Esophagus muscularis mucosa (tissue), 4 donors: ENCODE data around the gene SLC39A11. TPM values are rescaled to one million over a fixed set of nuclear protein-coding genes. Genes with fewer than 3 reads are reported as not detected.

Source experiments
- DNase-seq: peaks from one replicate; pipeline ENCODE4 v3.0.0-alpha.2; 2017; ENCODE audit errors: extremely low spot score
- H3K27ac ChIP-seq, 4 donors: fragments of 200-600 bp; sonication (generic); replicated peaks in 1 of 4; 1 replicate in 3 of 4; 2 replicates in 1 of 4; pipeline ENCODE4 v1.5.1; 2016 to 2019; ENCODE audit warnings: mild to moderate bottlenecking in 1 of 4
- H3K27me3 ChIP-seq, 4 donors: fragments of 200-600 bp; sonication (generic); one replicate each; pipeline versions ENCODE4 v1.5.1 to v1.6.0; 2016 to 2019
- H3K36me3 ChIP-seq, 4 donors: fragments of 200-600 bp; sonication (generic); one replicate each; pipeline ENCODE4 v1.5.1; 2016 to 2019
- H3K4me1 ChIP-seq, 4 donors: fragments of 200-600 bp; sonication (generic); one replicate each; pipeline ENCODE4 v1.5.1; 2016 to 2019
- H3K4me3 ChIP-seq, 4 donors: fragments of 200-600 bp; sonication (generic); 1 replicate in 2 of 4; 2 replicates in 2 of 4; pipeline ENCODE4 v1.5.1; 2016 to 2019; ENCODE audit warnings: mild to moderate bottlenecking in 4 of 4, moderate library complexity in 1 of 4
- H3K9me3 ChIP-seq, 4 donors: fragments of 200-600 bp; sonication (generic); 1 replicate in 3 of 4; 2 replicates in 1 of 4; pipeline ENCODE4 v1.5.1; 2016 to 2019
- CTCF ChIP-seq, 3 experiments: fragments of 200-600 bp in 2 of 3; fragments of 450-650 bp in 1 of 3; sonication (generic) in 2 of 3; IDR thresholded peaks; one replicate each; pipeline ENCODE4 v1.5.1; 2017 to 2019; ENCODE audit warnings: antibody characterized with exemption in 3 of 3, mild to moderate bottlenecking in 2 of 3, moderate library complexity in 1 of 3
- EP300 ChIP-seq: sonication (generic); formaldehyde crosslinking; IDR thresholded peaks from one replicate; pipeline ENCODE4 v1.6.1; 2017; ENCODE audit warnings: antibody characterized with exemption
- POLR2A ChIP-seq: fragments of 450-650 bp; IDR thresholded peaks from one replicate; pipeline ENCODE4 v1.6.1; 2017; ENCODE audit warnings: antibody characterized with exemption, moderate library complexity, mild to moderate bottlenecking, low read depth
- POLR2AphosphoS5 ChIP-seq, 2 donors: sonication (generic); formaldehyde crosslinking; IDR thresholded peaks; one replicate each; pipeline ENCODE4 v1.6.1; 2017; ENCODE audit warnings: antibody characterized with exemption in 2 of 2
- WGBS: methylation state at CpG from one replicate; pipeline ENCODE4 v1.1.5; 2018; 5-methylcytosine and 5-hydroxymethylcytosine counted together
- intact Hi-C: fragments of 100-400 bp; cut with DNase I; formaldehyde crosslinking; loops from one replicate; pipeline ENCODE4 v1.15.1; 2023
- total RNA-seq, 4 donors: library from RNA; depleted of rRNA; stranded (reverse); fragments of >200 nt; gene quantifications; one replicate each; pipeline versions ENCODE4 v1.1.0 to v1.2.1, GENCODE V29; 2016

The SLC39A11 gene
- total RNA-seq, 4 donors from 2014 or later = 7.5 to 20.2 (median 18.4) TPM

DNA sequence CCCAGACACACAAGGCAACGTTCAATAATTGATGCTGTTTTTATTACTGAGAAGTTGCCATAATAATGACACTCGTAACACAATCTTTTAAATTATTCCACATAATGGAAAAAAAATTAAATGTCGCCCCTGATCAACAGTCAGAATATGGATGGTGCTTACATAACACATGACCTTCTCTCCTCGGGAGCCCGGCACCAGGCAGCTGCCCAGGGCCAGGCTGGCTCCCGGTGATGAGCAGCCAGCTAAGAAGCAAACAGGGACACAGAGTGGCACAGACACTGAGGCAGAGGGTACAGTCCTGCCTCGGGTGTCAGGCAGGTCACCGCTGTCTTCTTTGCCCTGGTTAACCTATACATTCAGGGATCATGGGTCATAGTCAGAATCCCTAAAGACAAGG, 137.9 kb downstream of the SLC39A11 start:
- TF ChIP-seq CTCF (IDR thresholded peaks at IDR 0.05) (no peak), POLR2AphosphoS5 (IDR thresholded peaks at IDR 0.05) (no peak), EP300 (no peak), POLR2A (no peak)
- DNase-seq = no peak
- Histone ChIP-seq H3K4me3 (no peak overlapping the region), H3K27ac (no peak overlapping the region), H3K9me3 (no peaks in the 10 kb centered on the region), H3K36me3 (no peaks in the 10 kb centered on the region), H3K4me1 (peaks cover 0 to 10% (median 3%) of the 10 kb centered on the region in 4 donors), H3K27me3 (no peaks in the 10 kb centered on the region)
- 57% methylated on average over 8 of the region's 8 CpGs for WGBS
- intact Hi-C loops = no loop called here

GRCh38 chr17:72953621-72954020, 138.9 kb downstream of the SLC39A11 start:
- no peaks in the 10 kb centered on the region for H3K27me3 ChIP-seq
- no peak for TF ChIP-seq POLR2AphosphoS5 (IDR thresholded peaks at IDR 0.05)
- TF ChIP-seq POLR2A = no peak
- no peak for TF ChIP-seq CTCF (IDR thresholded peaks at IDR 0.05)
- TF ChIP-seq EP300 = no peak
- intact Hi-C loops = no loop called here
- no peaks in the 10 kb centered on the region for H3K9me3 ChIP-seq
- H3K4me1 ChIP-seq = peaks cover 0 to 10% (median 3%) of the 10 kb centered on the region in 4 donors
- no peaks in the 10 kb centered on the region for H3K36me3 ChIP-seq
- H3K4me3 ChIP-seq = no peak overlapping the region
- WGBS = 90% methylated on average over 10 of the region's 11 CpGs
- no peak overlapping the region for H3K27ac ChIP-seq
- no peak for DNase-seq

- intact Hi-C loops = no loop called here
- WGBS = 91% methylated on average over 10 of the region's 10 CpGs
Observed at GRCh38 chr17:72952641-72953315, 139.7 kb downstream of the SLC39A11 start.

GRCh38 chr17:72952220-72952619, 140.3 kb downstream of the SLC39A11 start:
- no peak overlapping the region for H3K4me3 ChIP-seq
- peaks cover 0 to 10% (median 3%) of the 10 kb centered on the region in 4 donors for H3K4me1 ChIP-seq
- H3K36me3 ChIP-seq = peaks cover 0 to 5% (median 4%) of the 10 kb centered on the region in 4 donors
- intact Hi-C loops = no loop called here
- TF ChIP-seq POLR2AphosphoS5 (IDR thresholded peaks at IDR 0.05) (no peak), CTCF (IDR thresholded peaks at IDR 0.05) (no peak), EP300 (no peak), POLR2A (no peak)
- H3K9me3 ChIP-seq = no peaks in the 10 kb centered on the region
- 89% methylated on average over 5 of the region's 5 CpGs for WGBS
- H3K27ac ChIP-seq = no peak overlapping the region
- DNase-seq = no peak
- H3K27me3 ChIP-seq = no peaks in the 10 kb centered on the region

More at GRCh38 chr17:72952641-72953315, 139.7 kb downstream of the SLC39A11 start:
- no peaks in the 10 kb centered on the region for H3K27me3 ChIP-seq
- DNase-seq = no peak
- H3K4me3 ChIP-seq = no peak overlapping the region
- H3K4me1 ChIP-seq = peaks cover 0 to 10% (median 3%) of the 10 kb centered on the region in 4 donors
- peaks cover 0 to under 1% (median 0%) of the 10 kb centered on the region in 4 donors for H3K36me3 ChIP-seq
- H3K9me3 ChIP-seq = no peaks in the 10 kb centered on the region
- no peak overlapping the region for H3K27ac ChIP-seq
- no peak for TF ChIP-seq CTCF (IDR thresholded peaks at IDR 0.05)
- no peak for TF ChIP-seq POLR2A
- no peak for TF ChIP-seq EP300
- no peak for TF ChIP-seq POLR2AphosphoS5 (IDR thresholded peaks at IDR 0.05)
